GM21367 (cell line): ENCODE results near the gene UAP1L1.

ENCODE experiments used
- ATAC-seq: cut with Tn5 transposase; IDR thresholded peaks from one replicate; pipeline ENCODE4 v1.9.1; 2021; ENCODE audit not compliant: unreplicated experiment

The UAP1L1 gene

GRCh38 chr9:137040568-137040967, 36.7 kb upstream of the UAP1L1 start:
- no peak for ATAC-seq

GRCh38 chr9:137041124-137041523, 36.2 kb upstream of the UAP1L1 start:
- no peak for ATAC-seq

- ATAC-seq = no peak
Observed at GRCh38 chr9:137042751-137043727, 34.3 kb upstream of the UAP1L1 start.

DNA sequence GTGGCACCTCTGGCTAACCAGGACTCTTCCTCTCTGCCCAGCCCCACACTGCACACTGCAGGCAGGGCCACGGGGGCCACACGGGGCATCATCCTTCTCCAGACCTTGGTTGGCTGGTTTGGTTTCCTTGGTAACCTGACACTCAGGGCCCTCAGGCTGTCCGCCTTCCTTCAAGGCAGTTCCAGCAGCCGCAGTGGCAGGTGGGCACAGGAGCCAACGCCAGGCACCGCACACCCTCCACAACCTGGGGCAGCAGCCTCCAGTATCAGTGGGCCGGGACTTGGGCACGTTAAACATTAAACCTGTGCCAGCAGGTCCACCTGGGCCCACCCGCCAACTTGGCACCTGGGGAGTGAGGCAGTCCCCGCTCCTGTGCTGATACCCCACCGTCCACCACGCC, 33.3 kb upstream of the UAP1L1 start:
- no peak for ATAC-seq

- ATAC-seq = no peak
Observed at GRCh38 chr9:137044502-137045177, 32.7 kb upstream of the UAP1L1 start.

- no peak for ATAC-seq
Observed at GRCh38 chr9:137045294-137046087, 31.8 kb upstream of the UAP1L1 start.

GRCh38 chr9:137046088-137046787, 31.1 kb upstream of the UAP1L1 start, which contains the start of gene NPDC1:
Gene NPDC1 (minus strand): TSS chr9:137046177. CDS start chr9:137045989, 188 bp downstream.
- no peak for ATAC-seq

GRCh38 chr9:137048655-137049543, 28.4 kb upstream of the UAP1L1 start:
- no peak for ATAC-seq

DNA sequence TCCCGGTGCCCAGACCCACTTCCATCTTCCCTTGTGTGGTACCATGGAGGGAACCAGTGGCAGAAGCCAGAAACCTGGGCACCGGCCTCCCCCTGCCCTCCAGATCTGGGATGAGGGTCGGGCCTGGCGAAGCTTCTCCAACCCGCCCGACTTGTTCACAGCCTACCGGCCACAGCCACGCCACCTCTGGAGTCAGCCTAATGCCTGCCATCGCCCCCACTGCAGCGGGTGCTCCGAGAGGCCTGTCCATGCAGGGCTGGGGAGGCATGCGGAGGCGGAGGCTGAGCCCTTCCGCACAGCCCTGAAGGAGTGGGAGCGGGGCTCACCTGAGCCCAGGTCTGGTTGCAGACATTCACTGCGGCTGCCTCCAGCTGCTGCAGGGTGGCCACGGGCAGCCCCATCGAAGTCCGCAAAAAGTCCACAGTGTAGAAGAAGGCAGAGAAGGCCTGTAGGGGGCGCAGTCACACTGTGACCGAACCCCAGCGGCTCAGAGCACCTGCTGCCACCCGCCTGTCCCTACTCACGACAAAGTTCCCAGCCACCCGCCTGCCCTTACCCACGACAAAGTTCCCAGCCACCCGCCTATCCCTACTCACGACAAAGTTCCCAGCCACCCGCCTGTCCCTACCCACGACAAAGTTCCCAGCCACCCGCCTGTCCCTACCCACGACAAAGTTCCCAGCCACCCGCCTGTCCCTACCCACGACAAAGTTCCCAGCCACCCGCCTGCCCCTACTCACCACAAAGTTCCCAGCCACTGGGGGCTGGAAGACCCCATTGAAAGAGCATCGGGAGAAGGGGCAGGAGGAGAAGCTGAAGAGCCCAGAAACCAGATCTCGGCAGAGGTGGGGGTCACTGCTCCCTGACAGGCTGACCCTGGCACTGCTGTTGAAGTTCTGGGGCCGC, 27.5 kb upstream of the UAP1L1 start:
- ATAC-seq = no peak

DNA sequence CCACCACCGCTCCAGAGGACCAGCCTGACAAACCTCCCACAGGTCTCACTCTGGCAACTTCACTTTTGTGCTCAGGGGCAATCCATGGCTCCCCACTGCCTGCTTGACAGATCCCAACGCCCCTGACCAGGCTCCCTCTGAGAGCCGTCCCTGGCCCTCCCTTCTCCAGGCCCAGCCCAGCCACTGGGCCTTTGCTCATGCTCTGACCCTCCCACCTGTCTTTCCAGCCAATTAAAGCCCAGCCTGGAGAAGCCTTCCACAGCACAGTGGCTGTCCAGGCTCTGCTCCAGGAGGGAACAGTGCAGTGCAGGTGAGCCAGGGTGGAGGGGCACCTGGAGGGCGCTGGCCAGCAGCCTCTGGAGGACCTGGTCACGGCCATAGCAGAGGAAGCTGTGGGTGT, 26.7 kb upstream of the UAP1L1 start:
- ATAC-seq = no peak

GRCh38 chr9:137051145-137051724, 26.1 kb upstream of the UAP1L1 start:
- ATAC-seq = no peak

- no peak for ATAC-seq
Observed at GRCh38 chr9:137052293-137052692, 25.0 kb upstream of the UAP1L1 start.

GRCh38 chr9:137052998-137053943, 24.0 kb upstream of the UAP1L1 start:
- ATAC-seq = no peak

DNA sequence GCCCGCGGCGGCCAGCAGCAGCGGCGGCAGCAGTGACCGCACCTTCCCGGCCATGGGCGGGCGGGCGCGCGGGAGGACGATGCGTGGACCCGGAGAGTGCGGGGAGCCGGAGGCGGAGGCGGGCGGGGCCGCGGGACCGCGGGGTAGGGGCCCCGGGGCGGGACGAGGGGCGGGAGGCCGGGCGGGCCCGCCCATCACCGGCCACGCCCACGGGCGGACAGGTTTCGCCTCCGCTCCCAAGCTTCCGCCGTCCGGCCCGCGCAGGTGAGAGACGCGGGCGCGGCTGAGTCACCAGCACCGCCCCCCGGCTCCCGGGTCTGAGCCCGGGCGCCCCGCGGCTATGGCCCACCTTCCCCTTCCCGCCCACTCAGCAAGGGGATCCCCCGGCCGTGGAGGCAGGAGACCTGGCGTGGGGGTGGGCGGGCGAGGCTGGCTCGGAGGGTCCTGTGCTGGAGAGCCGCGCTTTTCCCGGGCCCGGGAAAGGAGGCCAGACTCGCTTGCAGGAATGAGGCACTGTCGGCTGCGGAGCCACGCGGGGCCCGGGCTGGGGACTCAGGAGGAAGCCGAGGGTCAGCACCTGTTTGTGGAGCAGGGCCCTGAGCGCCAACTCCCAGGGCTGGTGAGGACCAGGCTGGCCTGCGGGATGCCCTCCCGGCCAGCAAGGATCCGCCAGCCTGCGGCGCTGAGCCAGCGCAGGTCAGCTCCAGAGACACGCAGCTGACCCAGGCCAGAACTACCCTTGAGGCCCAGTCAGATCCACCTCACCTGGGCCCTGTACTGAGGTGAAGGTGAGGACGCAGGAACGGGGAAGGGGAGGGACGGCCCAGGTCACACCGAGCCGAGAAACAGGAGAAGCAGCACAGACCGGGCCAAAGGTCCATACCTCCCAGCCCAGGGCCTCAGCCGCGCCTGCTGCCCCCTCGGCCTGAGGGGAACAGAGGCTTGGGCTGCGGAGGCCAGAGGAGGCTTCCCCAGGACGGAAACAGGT, 23.1 kb upstream of the UAP1L1 start, which contains the start of gene ENTPD2:
ENTPD2 (minus strand) TSS at position 118 of the 988 bp plus-strand sequence; CDS start at position 54, 64 bp downstream.
- ATAC-seq = no peak

DNA sequence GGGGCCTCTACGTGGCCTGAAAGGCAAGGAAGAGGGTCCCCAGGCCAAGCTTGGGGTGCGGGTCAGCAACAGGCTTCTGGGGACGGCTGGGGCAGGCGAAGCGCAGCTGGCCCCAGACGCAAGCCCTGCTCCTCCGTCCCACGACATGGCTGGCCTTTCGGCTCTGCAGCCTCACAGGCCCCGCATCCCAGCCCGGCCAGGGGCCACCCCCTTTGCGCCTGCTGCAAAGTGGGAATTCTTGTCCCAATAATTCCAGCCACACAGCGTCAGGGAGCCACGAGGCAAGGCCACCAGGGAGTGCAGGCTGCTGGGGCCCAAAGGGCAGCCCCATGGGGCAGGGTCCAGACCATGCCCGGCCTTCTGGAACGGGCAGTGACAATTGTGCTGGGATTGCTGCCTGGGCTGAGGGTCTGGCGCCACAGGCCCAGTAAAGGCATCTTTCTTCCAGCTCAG, 22.4 kb upstream of the UAP1L1 start:
- ATAC-seq = no peak
